Measurements from ENCODE around the gene BAG5.

DNA sequence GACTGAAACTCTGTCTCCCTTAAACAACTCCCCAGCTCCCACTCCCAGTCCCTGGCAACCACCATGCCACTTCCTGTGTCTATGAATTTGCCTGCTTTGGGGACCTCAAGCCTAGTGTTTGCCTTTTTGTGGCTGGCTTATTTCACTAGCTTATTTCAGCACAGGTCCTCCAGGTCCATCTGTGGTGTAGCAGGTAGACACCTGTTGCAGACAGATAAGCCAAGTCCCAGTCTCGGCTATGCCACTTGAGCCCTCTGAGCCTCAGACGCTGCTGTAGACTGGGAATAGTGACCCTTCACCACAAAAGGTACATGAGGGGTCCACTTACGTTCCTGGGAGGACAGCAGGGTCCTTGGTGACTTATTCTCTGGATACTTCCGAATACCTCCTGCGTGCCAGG lies 42.2 kb upstream of the BAG5 start:
- TF ChIP-seq, protein P1, sequence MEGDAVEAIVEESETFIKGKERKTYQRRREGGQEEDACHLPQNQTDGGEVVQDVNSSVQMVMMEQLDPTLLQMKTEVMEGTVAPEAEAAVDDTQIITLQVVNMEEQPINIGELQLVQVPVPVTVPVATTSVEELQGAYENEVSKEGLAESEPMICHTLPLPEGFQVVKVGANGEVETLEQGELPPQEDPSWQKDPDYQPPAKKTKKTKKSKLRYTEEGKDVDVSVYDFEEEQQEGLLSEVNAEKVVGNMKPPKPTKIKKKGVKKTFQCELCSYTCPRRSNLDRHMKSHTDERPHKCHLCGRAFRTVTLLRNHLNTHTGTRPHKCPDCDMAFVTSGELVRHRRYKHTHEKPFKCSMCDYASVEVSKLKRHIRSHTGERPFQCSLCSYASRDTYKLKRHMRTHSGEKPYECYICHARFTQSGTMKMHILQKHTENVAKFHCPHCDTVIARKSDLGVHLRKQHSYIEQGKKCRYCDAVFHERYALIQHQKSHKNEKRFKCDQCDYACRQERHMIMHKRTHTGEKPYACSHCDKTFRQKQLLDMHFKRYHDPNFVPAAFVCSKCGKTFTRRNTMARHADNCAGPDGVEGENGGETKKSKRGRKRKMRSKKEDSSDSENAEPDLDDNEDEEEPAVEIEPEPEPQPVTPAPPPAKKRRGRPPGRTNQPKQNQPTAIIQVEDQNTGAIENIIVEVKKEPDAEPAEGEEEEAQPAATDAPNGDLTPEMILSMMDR (IDR thresholded peaks at IDR 0.05) = no peak
- no peak for TF ChIP-seq POLR2A (IDR thresholded peaks at IDR 0.05)

Measured in uterus (tissue), 2 donors.